Measurements from ENCODE around the gene COX7A1.
A peak's percentile ranks its signal among the peaks of the same experiment; 100 is the strongest.

- TF ChIP-seq, protein P1, sequence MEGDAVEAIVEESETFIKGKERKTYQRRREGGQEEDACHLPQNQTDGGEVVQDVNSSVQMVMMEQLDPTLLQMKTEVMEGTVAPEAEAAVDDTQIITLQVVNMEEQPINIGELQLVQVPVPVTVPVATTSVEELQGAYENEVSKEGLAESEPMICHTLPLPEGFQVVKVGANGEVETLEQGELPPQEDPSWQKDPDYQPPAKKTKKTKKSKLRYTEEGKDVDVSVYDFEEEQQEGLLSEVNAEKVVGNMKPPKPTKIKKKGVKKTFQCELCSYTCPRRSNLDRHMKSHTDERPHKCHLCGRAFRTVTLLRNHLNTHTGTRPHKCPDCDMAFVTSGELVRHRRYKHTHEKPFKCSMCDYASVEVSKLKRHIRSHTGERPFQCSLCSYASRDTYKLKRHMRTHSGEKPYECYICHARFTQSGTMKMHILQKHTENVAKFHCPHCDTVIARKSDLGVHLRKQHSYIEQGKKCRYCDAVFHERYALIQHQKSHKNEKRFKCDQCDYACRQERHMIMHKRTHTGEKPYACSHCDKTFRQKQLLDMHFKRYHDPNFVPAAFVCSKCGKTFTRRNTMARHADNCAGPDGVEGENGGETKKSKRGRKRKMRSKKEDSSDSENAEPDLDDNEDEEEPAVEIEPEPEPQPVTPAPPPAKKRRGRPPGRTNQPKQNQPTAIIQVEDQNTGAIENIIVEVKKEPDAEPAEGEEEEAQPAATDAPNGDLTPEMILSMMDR (IDR thresholded peaks at IDR 0.05): no peak
- TF ChIP-seq POLR2A (IDR thresholded peaks at IDR 0.05): peak; percentile 68 to 70
These were observed 36.5 kb downstream of the COX7A1 start, which contains the start of gene TBCB for GRCh38 chr19:36115453-36116343.
